Measurements from ENCODE around the gene GSTO1. TPM values are rescaled to one million over a fixed set of nuclear protein-coding genes. Genes with fewer than 3 reads are reported as not detected.

The GSTO1 gene
- total RNA-seq, 1 donor from 2014 or later, result 39.9 TPM

DNA sequence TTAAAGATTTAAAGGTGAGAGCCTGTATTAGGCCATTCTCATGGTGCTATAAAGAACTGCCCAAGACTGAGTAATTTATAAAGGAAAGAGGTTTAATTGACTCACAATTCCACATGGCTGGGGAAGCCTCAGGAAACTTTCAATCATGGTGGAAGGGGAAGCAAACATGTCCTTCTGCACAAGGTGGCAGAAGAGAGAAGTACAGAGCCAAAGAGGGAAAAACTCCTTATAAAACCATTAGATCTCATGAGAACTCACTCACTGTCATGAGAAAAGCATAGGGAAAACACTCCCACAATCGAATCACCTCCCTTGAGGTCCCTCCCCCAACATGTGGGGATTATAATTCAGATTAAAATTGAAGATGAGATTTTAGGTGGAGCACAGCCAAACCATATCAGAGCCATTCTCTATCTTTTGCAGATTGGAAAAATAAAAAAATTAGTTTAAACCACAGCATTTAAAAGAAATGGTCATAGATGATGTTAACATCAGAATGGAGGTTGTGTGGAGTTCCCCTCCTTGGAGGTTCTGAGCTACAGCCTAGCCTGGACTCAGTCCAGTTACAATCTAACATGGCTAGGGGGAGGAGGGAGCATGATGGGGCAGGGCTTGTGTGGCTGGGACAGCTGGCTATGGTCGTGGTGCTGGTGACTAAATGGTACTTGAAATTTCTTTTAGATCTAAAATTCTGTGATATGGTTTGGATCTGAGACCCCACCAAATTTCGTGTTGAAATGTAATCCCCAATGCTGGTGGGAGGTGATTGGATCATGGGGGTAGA, 47.4 kb downstream of the GSTO1 start:
- no peak for DNase-seq (ENCODE audit: low spot score in 2 of 2)
- no peak for FAIRE-seq

DNA sequence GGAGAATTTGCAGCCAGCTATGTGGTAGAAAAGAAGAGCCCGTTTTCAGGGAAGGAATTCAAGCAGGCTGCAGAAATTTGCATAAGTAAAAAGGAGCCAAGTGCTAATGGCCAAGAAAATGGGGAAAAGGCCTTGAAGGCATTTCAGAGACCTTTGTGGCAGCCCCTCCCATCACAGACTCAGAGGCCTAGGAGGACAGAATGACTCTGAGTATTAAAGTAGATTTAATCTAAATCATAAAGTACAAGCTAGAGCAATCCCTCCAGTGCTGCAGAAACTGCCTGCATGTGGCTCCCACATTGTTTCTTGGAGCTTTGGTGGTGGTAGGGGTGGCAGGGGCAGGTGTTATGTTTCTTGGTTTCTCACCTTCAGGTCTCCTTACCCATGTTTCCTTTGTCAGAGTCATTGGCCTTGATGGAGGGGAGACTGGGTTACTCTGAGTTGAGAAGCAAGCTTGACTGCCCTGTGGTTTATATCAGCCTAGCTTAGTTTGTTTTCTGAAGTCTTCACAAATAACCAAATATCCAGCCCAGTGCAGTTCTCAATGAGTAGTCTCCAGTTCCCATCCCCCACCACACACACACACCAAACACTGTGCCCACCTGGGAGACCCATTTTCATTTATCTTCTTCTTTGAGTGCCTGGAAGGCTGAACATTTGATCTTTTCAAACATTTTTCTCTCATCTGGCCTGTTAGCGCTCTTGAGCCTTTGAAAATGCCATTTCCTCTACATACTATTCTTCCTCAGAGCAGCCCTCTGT, 49.1 kb downstream of the GSTO1 start:
- DNase-seq (ENCODE audit: low spot score in 2 of 2) (no peak), FAIRE-seq (no peak)

DNA sequence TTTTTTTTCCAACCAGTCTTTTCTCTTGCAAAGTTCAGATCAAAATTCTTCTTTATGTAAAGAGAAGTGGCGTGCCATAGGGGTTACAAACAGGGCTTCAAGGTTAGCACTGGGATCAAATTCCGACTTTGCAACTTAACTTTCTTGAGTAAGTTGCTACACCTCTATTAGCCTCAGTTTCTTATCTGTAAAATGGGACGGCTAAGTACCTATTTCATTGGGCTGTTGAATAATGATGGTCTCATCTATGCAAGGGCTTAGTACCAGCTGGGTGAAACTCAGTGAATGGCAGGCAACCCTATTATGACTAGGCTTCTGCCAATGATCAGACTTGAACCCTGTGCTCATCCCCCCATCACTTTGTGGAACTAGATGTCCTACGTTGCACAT, 49.7 kb downstream of the GSTO1 start:
- DNase-seq (ENCODE audit: low spot score in 2 of 2) (no peak), FAIRE-seq (no peak)

DNA sequence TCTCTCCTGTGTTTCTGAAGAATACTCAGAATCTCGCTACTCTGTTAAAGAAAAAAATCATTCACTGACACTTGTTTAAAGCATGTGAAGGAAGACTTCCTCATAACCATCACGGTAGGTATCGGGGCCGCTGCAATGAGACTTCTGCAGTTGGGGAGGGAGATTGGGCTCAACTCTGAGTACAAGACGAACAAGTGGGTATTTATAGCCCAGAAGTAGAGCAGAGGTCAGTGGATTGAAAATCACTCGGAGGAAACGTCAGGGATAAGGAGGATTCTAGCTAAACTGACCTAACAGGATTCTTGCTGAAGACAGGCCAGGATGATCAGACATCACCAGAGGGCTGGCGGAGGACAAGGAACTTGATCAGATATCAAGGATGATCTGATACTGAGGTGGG, 50.2 kb downstream of the GSTO1 start:
- FAIRE-seq (no peak), DNase-seq (ENCODE audit: low spot score in 2 of 2) (no peak)

DNA sequence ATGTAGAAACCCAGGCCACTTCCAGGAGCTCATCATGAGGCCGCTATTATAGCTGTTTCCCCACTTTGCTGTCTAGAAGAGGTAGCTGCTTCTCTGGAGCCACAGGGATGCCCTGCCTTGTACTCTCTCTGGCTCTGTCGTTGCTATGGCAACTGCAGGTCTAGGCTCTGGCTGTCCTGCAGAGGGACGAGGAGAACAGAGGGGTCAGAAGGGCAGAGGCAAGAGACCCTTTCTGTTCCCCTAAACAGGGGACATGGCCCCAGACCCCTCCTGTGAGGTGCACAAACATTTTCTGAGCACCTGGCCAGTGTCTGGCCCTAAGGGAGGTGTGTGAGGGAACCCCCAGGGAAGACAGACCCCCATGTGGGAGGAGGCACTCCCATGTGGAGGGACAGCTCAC, 52.2 kb downstream of the GSTO1 start:
- DNase-seq (ENCODE audit: low spot score in 2 of 2), result no peak
- no peak for FAIRE-seq

DNA sequence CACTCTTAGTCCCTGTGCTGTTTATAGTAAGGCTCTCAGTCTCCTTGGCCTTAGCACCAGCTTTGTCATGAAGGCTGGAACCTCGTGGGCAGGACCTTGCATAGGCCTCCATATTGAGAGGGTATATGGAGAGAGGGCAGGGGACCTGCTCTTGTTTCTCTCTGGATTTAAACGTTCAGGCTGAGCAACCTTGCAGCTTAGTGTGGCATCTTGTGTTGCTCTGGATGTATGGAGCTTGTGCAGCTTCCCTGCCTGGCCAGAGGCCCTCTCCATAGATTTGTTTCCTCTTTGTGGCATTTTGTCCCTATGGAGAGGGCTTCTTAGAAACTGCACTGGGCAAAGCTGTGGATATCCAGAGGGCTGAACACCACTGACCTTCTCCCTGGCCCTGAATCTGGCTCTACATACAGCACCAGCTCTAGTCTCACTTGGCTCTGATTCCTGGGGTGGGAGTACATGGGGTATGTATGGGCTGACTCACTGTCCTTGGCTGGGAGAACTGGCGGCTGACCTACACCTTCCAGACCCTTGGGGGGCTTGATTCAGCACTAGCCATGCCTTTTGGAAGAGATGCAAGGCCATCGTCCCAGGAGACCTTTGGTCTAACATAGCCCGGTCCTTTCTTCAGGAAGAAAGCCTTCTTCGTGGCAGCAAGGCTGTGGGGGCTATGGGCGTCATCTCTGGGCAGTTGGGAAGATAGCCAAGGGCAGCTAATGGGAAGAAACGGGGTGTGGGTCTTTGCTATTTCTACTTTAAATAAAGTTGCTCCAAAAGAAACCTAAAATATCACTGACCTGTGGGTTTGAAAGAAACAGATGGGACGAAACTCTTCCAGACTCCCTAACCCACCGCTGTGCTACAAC, 53.1 kb downstream of the GSTO1 start:
- no peak for DNase-seq (ENCODE audit: low spot score in 2 of 2)
- no peak for FAIRE-seq

DNA sequence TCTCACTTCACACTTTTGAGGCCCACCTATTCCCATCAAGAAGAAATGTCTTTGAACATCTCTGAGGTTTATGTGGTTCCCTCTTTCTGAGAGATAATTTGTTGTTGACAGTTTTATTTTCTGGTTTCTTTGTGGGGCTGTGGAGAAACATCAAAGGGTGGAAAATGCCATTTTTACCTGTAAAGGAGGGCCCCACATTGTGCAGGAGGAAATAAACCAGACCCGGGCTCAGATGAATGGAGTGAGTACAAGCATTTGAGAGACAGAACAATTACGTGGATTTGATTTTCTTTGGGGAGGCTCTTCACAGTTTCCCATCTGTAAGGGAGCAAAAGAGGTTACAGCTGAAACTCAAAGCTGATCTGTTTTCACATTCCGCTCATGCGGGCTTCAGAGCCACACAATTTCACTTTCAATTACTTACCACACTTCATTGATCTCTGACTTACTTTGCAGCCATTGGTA, 53.8 kb downstream of the GSTO1 start:
- no peak for DNase-seq (ENCODE audit: low spot score in 2 of 2)
- no peak for FAIRE-seq

DNA sequence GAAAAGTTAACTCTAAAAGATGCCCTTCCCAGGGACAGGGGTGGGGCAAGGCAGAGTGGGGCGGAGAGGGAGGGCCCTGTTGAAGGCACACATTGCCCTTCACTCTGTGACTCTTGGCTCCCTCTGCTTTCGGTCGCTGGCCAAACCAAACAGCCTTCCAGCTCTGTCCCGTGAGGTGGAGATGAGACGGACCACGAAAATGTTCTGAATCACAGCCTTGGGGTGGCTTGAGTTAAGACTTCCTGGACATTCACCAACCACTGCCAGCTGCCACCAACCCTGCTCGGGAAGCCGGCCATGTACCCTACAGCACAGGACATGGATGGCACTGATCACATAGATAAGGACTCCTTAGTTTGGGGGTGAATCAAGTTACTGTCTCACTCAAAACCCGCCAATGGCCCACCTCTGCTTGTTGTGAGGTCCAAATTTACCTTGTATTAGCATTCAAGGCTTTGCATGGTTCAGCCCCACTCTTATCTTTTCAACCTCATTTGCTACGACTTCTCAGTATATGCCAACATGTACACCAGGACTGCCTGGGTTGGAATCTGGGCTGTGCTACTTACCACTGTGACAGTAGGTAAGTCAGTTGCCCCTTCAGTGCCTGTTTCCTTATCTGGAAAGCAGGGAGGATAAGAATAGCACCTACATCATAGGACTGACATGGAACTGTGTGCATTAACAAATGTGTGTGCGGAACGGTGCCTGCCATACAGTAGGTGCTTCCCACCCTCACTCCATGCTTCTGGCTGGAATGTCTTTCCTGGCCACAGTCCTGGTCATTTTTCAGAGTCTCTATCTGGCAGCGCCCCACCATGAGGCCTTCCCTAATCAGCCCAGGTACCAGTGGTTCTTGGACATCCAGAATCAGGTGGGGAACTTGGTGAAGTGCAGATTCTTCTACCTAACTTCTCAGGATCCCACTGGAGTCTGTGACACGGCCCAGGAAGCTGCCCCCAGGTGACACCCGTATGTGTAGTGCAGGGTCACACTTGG, 55.6 kb downstream of the GSTO1 start:
- FAIRE-seq (no peak), DNase-seq (ENCODE audit: low spot score in 2 of 2) (no peak)

DNA sequence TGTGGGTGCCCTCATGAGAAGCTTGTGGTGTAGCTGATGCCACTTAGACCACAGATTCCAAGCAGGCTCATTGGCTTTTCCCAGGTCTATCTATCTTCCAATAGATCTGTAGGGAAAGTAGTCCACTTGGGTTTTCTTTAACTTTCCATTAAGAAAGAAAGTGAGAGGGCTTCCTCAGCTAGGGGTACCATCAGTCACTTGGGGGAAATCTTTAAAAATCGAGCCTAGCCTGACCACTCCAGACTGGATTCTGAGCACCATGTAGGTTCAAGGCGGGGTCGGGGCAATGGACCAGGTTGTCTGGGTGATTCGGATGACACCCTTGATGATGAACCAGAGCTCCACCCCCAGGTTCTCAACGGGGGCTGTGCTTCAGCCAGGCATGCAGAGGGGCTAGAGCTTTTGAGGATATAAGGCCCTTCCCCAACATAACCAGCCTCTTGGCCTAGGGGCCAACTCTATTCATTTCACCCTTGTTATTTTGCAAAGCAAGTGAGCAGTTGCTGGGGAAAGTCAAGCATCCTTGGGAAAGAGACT, 56.6 kb downstream of the GSTO1 start:
- no peak for FAIRE-seq
- DNase-seq (ENCODE audit: low spot score in 2 of 2), result no peak

DNA sequence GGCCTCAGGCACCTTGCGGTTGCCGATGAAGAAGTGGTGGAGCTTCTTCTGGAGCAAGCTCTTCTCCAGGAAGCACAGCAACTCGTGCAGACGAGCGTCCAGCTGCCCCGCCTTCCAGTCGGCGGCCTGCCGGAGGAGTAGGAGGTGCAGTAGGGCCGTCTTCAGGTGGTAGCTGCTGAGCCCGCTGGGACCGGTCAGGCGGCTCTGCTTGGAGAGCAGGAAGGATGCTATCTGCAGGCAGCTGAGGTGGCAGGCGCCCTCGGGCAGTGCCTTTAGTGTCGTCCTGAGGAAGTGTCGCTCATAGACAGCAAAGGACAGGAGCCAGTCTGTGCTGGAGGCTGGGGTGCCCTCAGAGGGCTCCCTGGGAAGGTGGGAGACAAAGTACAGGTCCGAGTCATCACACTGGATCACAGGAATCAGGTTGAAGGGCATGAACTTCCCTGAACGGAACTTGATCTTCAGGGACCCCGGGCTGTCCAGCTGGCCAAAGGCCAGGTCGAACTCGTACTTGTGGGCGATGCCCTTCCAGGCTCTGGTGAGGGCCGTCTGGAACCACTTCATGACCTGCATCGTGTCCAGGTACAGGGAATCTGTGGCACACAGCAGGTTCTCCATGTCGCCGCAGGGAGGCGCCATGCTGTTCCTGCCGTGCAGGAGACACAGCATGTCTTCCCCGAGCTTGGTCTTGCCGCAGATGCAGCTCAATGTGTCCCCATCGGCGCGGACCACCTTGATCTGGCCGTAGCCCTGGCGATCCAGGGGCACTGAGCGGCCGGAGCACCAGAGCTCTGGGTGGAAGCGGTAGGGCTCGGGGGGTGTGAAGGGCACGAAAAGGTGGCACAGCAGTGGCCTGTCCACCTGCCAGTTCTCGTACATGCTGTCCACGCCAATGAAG, 60.1 kb downstream of the GSTO1 start:
- DNase-seq (ENCODE audit: low spot score in 2 of 2), result no peak

DNA sequence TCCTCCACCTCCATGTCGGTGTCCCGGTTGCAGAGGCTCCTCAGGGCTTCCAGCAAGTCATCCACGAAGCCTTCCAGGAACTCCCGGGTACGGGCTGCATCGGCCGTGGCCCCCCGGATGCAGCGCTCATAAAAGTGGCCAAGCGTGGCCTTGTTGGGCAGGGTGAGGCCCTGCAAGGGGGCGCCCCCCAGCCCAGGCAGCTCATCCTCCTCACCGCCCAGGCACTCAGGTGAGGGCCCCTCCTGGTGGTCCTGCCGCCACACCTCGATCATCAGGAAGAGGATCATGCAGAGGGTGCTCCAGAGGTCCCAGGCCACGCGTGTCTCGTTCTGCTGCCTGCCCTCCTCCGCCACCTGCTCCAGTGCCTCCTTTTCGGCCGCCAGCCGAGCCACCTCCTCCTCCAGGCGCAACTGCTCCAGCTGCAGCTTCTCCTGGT, 60.8 kb downstream of the GSTO1 start:
- FAIRE-seq (no peak), DNase-seq (ENCODE audit: low spot score in 2 of 2) (no peak)

More for the DNA sequence above, 60.1 kb downstream of the GSTO1 start:
- no peak for FAIRE-seq

DNA sequence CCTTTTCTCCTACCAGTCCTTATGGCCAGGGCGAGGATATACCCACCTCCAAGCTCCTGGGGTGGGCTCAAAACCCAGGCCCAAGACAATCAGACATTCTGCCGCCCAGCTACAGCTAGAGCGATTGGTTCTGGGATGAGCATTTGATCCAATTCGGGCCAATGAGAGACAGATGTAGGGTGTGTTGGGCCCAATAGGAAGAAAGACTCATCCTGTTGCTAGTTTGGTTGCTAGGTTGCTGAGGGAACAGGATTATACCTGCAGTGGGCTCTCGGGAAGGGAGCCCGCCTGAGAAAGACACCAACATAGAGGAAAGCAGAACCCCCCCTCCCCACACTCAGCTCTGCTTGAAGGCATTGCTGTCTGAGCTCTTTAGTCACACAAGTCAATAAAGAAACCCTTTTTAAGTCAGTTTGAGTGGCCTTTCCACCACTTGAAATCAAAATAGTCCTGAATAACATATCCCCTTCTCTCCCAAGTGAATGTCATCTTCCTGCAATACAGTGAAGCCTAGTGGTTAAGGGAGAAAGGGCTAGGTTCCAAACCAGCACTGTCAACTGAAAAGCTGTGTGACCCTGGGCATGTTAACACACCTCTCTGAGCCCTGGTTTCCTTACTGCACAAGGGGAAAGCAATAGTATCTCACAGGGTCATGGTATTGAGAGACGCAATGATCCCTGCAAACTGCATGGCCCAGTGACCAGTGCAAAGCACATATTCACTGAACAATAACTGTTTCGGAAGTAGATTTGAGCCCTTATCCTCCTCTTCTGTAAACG, 61.8 kb downstream of the GSTO1 start:
- no peak for DNase-seq (ENCODE audit: low spot score in 2 of 2)
- FAIRE-seq, result no peak

Small RNA genes within 50 kb of the gene (small RNA-seq; reads per million reads assigned to genes)
- gene MIR4482 (0.20 reads per million), gene MIR609 (not detected)

Other genes starting within 250 kb of the GSTO1 start
- gene COL17A1, start 169.0 kb upstream of the GSTO1 start, total RNA-seq, result under 0.01 TPM
- gene SFR1, start 132.7 kb upstream of the GSTO1 start, total RNA-seq, result 15.5 TPM
- gene CFAP43, start 22.5 kb upstream of the GSTO1 start, total RNA-seq, result 15.9 TPM
- 2.4 TPM for gene GSTO2, start 14.3 kb downstream of the GSTO1 start, total RNA-seq
- 1.2 TPM for gene ITPRIP, start 83.6 kb downstream of the GSTO1 start, total RNA-seq
- gene CFAP58, start 98.9 kb downstream of the GSTO1 start, total RNA-seq, result 1.2 TPM

Measured in frontal cortex (tissue), 4 donors.